Gastrocnemius medialis (tissue), 4 donors: ENCODE measurements around the gene TMEM200C.

Source experiments
- POLR2A ChIP-seq, 2 donors: fragments of 450-650 bp; IDR thresholded peaks; one replicate each; pipeline ENCODE4 v1.6.1; 2017; ENCODE audit warnings: antibody characterized with exemption in 2 of 2, mild to moderate bottlenecking in 2 of 2, moderate library complexity in 2 of 2
- TF ChIP-seq, protein P1 (sequence below), 5 experiments: fragments of 450-650 bp in 3 of 5; fragments of 200-600 bp in 2 of 5; sonication (generic) in 2 of 5; IDR thresholded peaks in 4 of 5; conservative IDR thresholded peaks in 1 of 5; 1 replicate in 4 of 5; 2 replicates in 1 of 5; pipeline ENCODE4 v1.5.1; 2016 to 2019; ENCODE audit warnings: antibody characterized with exemption in 5 of 5, mild to moderate bottlenecking in 3 of 5, moderate library complexity in 3 of 5

- TF ChIP-seq, protein P1, sequence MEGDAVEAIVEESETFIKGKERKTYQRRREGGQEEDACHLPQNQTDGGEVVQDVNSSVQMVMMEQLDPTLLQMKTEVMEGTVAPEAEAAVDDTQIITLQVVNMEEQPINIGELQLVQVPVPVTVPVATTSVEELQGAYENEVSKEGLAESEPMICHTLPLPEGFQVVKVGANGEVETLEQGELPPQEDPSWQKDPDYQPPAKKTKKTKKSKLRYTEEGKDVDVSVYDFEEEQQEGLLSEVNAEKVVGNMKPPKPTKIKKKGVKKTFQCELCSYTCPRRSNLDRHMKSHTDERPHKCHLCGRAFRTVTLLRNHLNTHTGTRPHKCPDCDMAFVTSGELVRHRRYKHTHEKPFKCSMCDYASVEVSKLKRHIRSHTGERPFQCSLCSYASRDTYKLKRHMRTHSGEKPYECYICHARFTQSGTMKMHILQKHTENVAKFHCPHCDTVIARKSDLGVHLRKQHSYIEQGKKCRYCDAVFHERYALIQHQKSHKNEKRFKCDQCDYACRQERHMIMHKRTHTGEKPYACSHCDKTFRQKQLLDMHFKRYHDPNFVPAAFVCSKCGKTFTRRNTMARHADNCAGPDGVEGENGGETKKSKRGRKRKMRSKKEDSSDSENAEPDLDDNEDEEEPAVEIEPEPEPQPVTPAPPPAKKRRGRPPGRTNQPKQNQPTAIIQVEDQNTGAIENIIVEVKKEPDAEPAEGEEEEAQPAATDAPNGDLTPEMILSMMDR (IDR thresholded peaks at IDR 0.05 in 4 of 5, conservative IDR thresholded peaks at IDR 0.05 in 1 of 5), result no peak
- TF ChIP-seq POLR2A (IDR thresholded peaks at IDR 0.05), result no peak
These were observed 38.1 kb downstream of the TMEM200C start for GRCh38 chr18:5857180-5857579.
